HepG2 (cell line): Measurements from ENCODE around the gene ARPC3. TPM values are rescaled to one million over a fixed set of nuclear protein-coding genes. Genes with fewer than 3 reads are reported as not detected.
A peak's percentile ranks its signal among the peaks of the same experiment; 100 is the strongest.

Experiments used
- CHCHD3 ChIP-seq: sonication (generic); formaldehyde crosslinking; IDR thresholded peaks from 2 replicates; pipeline ENCODE4 v1.8.0; 2022; ENCODE audit warnings: mild to moderate bottlenecking, missing genetic modification reagents, moderate library complexity
- HMGA1 ChIP-seq: sonication (generic); formaldehyde crosslinking; conservative IDR thresholded peaks from 2 replicates; pipeline ENCODE4 v1.4.0; 2020; ENCODE audit warnings: missing genetic modification reagents
- MED8 ChIP-seq: sonication (generic); formaldehyde crosslinking; IDR thresholded peaks from 2 replicates; pipeline ENCODE4 v1.8.1; 2023; ENCODE audit warnings: mild to moderate bottlenecking, missing genetic modification reagents; ENCODE audit not compliant: insufficient replicate concordance
- PCBP1 ChIP-seq: fragments of 200-400 bp; formaldehyde crosslinking; IDR thresholded peaks from 2 replicates; pipeline ENCODE4 v1.6.1; 2017; ENCODE audit warnings: mild to moderate bottlenecking, low read depth, low read length, borderline replicate concordance
- SIN3A ChIP-seq: IDR thresholded peaks from 2 replicates; pipeline ENCODE4 v1.6.1; 2011; ENCODE audit warnings: low read depth, mild to moderate bottlenecking, control low read depth, low read length, borderline replicate concordance
- ZNF260 ChIP-seq: sonication (generic); formaldehyde crosslinking; IDR thresholded peaks from 2 replicates; pipeline ENCODE4 v1.4.0; 2020; ENCODE audit warnings: missing genetic modification reagents, low read depth, mild to moderate bottlenecking, borderline replicate concordance
- ZNF556 ChIP-seq: sonication (generic); formaldehyde crosslinking; IDR thresholded peaks from 2 replicates; pipeline ENCODE4 v1.4.0; 2020; ENCODE audit warnings: mild to moderate bottlenecking, missing genetic modification reagents, borderline replicate concordance
- ZNF709 ChIP-seq: sonication (generic); formaldehyde crosslinking; IDR thresholded peaks from 2 replicates; pipeline ENCODE4 v1.5.0; 2020; ENCODE audit warnings: mild to moderate bottlenecking, missing genetic modification reagents
- ZNF749 ChIP-seq: sonication (generic); formaldehyde crosslinking; IDR thresholded peaks from 2 replicates; pipeline ENCODE4 v1.8.0; 2022; ENCODE audit warnings: mild to moderate bottlenecking, missing genetic modification reagents, moderate library complexity, borderline replicate concordance
- polyA plus RNA-seq, 8 experiments: library from polyadenylated mRNA; depleted of rRNA in 3 of 8; stranded (reverse) in 7 of 8; unstranded in 1 of 8; fragments of >200 nt; fragmentation: Illumina TruSeq in 4 of 8; extraction: Trizol in 4 of 8; gene quantifications; 2 replicates each; pipeline versions ENCODE4 v1.2.1 to v1.2.3, GENCODE V29; 2011 to 2016; ENCODE audit warnings: low read depth in 4 of 8, missing spikeins in 1 of 8, mixed read lengths in 1 of 8; ENCODE audit not compliant: insufficient read depth in 1 of 8
- total RNA-seq, 5 experiments: library from RNA; depleted of rRNA; stranded (reverse); fragments of >200 nt; fragmentation: Illumina TruSeq; extraction: Trizol; gene quantifications; 2 replicates each; pipeline ENCODE4 v1.2.3, GENCODE V29; 2016; ENCODE audit warnings: low read depth in 1 of 5
- TF ChIP-seq, protein P1 (sequence below): sonication (generic); formaldehyde crosslinking; IDR thresholded peaks from 2 replicates; pipeline ENCODE4 v1.4.0; 2020; ENCODE audit warnings: missing genetic modification reagents, borderline replicate concordance
- TF ChIP-seq, protein P2 (sequence below): sonication (generic); formaldehyde crosslinking; IDR thresholded peaks from 2 replicates; pipeline ENCODE4 v1.5.0; 2020; ENCODE audit warnings: mild to moderate bottlenecking, missing genetic modification reagents, moderate library complexity
- TF ChIP-seq, protein P3 (sequence below): sonication (generic); formaldehyde crosslinking; conservative IDR thresholded peaks from 2 replicates; pipeline ENCODE4 v1.4.0; 2020; ENCODE audit warnings: mild to moderate bottlenecking, missing genetic modification reagents, moderate library complexity
- TF ChIP-seq, protein P4 (sequence below): sonication (generic); formaldehyde crosslinking; IDR thresholded peaks from 2 replicates; pipeline ENCODE4 v1.8.0; 2022; ENCODE audit warnings: missing genetic modification reagents, low read depth, mild to moderate bottlenecking, borderline replicate concordance
- TF ChIP-seq, protein P5 (sequence below): sonication (generic); formaldehyde crosslinking; IDR thresholded peaks from 2 replicates; pipeline ENCODE4 v1.8.1; 2023; ENCODE audit warnings: missing genetic modification reagents, inconsistent platforms, borderline replicate concordance
- TF ChIP-seq, protein P6 (sequence below): sonication (generic); formaldehyde crosslinking; IDR thresholded peaks from 2 replicates; pipeline ENCODE4 v1.4.0; 2020; ENCODE audit warnings: missing genetic modification reagents

The ARPC3 gene
- total and polyA plus RNA-seq, 2 of the 13 experiments (the other 11 are each of a cell fraction or from before 2014, with no cell fraction given) = 32.7 to 234 TPM

DNA sequence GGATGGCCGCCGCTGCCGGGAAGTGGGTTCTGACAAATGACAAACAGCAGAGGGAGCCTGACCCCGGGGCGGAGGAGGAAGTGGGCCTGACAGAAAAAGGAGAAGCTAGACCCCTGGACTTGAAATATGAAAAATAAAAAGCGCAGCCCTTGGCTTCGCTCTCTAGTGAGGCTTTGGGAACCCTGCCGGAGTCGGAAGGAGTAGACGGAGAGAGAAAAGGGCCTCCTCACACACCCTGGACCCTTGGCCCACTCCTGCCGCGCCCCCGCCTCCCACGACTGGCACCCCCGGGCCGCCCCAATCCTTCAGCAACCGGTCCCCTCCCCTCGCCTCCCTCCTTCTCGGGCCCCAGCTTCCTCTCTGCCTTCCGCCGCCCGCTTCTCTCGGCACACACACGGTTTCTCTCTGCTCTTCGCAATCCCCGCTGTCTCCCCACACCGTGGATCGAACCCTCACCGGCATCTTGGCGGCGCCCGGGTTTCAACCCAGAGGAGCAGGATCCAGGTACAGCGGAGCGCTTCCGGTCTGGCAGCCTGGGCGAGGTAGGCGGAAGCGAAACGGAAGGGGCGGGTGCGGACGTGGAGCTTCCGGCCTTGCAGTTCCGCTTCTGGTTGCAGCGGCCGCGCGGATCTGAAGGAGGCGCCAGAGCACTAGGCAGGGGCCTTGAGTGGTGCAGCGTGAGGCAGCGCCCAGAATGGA lies at the start of gene ARPC3 (continued):
- TF ChIP-seq, protein P1, sequence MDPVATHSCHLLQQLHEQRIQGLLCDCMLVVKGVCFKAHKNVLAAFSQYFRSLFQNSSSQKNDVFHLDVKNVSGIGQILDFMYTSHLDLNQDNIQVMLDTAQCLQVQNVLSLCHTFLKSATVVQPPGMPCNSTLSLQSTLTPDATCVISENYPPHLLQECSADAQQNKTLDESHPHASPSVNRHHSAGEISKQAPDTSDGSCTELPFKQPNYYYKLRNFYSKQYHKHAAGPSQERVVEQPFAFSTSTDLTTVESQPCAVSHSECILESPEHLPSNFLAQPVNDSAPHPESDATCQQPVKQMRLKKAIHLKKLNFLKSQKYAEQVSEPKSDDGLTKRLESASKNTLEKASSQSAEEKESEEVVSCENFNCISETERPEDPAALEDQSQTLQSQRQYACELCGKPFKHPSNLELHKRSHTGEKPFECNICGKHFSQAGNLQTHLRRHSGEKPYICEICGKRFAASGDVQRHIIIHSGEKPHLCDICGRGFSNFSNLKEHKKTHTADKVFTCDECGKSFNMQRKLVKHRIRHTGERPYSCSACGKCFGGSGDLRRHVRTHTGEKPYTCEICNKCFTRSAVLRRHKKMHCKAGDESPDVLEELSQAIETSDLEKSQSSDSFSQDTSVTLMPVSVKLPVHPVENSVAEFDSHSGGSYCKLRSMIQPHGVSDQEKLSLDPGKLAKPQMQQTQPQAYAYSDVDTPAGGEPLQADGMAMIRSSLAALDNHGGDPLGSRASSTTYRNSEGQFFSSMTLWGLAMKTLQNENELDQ (CRISPR knock-in tag) = no peak
- TF ChIP-seq ZNF709 (CRISPR knock-in tag) (no peak), CHCHD3 (CRISPR knock-in tag) (no peak), ZNF749 (CRISPR knock-in tag) (no peak), ZNF556 (CRISPR knock-in tag) (peak; percentile 52; the same call in 1 of the 2 replicates), HMGA1 (no peak), PCBP1 (no peak), ZNF260 (CRISPR knock-in tag) (no peak), SIN3A (0 out of 2 replicates have a peak, but pooled peaks have one; percentile 17), MED8 (CRISPR knock-in tag) (peak; percentile 79)
- TF ChIP-seq, protein P2, sequence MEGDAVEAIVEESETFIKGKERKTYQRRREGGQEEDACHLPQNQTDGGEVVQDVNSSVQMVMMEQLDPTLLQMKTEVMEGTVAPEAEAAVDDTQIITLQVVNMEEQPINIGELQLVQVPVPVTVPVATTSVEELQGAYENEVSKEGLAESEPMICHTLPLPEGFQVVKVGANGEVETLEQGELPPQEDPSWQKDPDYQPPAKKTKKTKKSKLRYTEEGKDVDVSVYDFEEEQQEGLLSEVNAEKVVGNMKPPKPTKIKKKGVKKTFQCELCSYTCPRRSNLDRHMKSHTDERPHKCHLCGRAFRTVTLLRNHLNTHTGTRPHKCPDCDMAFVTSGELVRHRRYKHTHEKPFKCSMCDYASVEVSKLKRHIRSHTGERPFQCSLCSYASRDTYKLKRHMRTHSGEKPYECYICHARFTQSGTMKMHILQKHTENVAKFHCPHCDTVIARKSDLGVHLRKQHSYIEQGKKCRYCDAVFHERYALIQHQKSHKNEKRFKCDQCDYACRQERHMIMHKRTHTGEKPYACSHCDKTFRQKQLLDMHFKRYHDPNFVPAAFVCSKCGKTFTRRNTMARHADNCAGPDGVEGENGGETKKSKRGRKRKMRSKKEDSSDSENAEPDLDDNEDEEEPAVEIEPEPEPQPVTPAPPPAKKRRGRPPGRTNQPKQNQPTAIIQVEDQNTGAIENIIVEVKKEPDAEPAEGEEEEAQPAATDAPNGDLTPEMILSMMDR (CRISPR knock-in tag) = peak; percentile 98
- TF ChIP-seq, protein P3, sequence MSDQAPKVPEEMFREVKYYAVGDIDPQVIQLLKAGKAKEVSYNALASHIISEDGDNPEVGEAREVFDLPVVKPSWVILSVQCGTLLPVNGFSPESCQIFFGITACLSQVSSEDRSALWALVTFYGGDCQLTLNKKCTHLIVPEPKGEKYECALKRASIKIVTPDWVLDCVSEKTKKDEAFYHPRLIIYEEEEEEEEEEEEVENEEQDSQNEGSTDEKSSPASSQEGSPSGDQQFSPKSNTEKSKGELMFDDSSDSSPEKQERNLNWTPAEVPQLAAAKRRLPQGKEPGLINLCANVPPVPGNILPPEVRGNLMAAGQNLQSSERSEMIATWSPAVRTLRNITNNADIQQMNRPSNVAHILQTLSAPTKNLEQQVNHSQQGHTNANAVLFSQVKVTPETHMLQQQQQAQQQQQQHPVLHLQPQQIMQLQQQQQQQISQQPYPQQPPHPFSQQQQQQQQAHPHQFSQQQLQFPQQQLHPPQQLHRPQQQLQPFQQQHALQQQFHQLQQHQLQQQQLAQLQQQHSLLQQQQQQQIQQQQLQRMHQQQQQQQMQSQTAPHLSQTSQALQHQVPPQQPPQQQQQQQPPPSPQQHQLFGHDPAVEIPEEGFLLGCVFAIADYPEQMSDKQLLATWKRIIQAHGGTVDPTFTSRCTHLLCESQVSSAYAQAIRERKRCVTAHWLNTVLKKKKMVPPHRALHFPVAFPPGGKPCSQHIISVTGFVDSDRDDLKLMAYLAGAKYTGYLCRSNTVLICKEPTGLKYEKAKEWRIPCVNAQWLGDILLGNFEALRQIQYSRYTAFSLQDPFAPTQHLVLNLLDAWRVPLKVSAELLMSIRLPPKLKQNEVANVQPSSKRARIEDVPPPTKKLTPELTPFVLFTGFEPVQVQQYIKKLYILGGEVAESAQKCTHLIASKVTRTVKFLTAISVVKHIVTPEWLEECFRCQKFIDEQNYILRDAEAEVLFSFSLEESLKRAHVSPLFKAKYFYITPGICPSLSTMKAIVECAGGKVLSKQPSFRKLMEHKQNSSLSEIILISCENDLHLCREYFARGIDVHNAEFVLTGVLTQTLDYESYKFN (CRISPR knock-in tag) = no peak
- TF ChIP-seq, protein P4, sequence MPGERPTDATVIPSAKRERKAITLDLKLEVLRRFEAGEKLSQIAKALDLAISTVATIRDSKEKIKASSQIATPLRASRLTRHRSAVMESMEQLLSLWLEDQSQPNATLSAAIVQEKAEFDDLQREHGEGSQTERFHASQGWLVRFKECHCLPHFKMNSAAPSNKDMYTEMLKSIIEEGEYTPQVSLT = no peak
- TF ChIP-seq, protein P5, sequence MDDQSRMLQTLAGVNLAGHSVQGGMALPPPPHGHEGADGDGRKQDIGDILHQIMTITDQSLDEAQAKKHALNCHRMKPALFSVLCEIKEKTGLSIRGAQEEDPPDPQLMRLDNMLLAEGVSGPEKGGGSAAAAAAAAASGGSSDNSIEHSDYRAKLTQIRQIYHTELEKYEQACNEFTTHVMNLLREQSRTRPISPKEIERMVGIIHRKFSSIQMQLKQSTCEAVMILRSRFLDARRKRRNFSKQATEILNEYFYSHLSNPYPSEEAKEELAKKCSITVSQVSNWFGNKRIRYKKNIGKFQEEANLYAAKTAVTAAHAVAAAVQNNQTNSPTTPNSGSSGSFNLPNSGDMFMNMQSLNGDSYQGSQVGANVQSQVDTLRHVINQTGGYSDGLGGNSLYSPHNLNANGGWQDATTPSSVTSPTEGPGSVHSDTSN = no peak
- TF ChIP-seq, protein P6, sequence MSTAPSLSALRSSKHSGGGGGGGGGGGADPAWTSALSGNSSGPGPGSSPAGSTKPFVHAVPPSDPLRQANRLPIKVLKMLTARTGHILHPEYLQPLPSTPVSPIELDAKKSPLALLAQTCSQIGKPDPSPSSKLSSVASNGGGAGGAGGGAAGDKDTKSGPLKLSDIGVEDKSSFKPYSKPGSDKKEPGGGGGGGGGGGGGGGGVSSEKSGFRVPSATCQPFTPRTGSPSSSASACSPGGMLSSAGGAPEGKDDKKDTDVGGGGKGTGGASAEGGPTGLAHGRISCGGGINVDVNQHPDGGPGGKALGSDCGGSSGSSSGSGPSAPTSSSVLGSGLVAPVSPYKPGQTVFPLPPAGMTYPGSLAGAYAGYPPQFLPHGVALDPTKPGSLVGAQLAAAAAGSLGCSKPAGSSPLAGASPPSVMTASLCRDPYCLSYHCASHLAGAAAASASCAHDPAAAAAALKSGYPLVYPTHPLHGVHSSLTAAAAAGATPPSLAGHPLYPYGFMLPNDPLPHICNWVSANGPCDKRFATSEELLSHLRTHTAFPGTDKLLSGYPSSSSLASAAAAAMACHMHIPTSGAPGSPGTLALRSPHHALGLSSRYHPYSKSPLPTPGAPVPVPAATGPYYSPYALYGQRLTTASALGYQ (CRISPR knock-in tag) = no peak
